Endothelial cell of umbilical vein (primary cell): ENCODE data around the gene SDSL.

Experiments used
- EZH2 ChIP-seq: IDR thresholded peaks from 2 replicates; pipeline ENCODE4 v1.6.1; 2012; ENCODE audit warnings: borderline replicate concordance, low read depth, mild to moderate bottlenecking, moderate library complexity, low read length, inconsistent platforms; ENCODE audit not compliant: severe bottlenecking
- POLR2A ChIP-seq: IDR thresholded peaks from 2 replicates; pipeline ENCODE4 v1.6.1; 2012; ENCODE audit warnings: low read depth, mild to moderate bottlenecking, control low read depth, low read length
- POLR2AphosphoS5 ChIP-seq: IDR thresholded peaks from 2 replicates; pipeline ENCODE4 v1.6.1; 2012; ENCODE audit warnings: low read depth, mild to moderate bottlenecking, control low read depth, low read length, moderate library complexity; ENCODE audit not compliant: insufficient read depth
- TF ChIP-seq, protein P1 (sequence below), 2 donors: IDR thresholded peaks; 1 replicate in 1 of 2; 2 replicates in 1 of 2; pipeline ENCODE4 v1.5.1; 2011; ENCODE audit warnings: low read length in 2 of 2, mild to moderate bottlenecking in 2 of 2, moderate library complexity in 2 of 2, control low read depth in 1 of 2, inconsistent platforms in 1 of 2, low read depth in 1 of 2; ENCODE audit not compliant: insufficient read depth in 1 of 2; ENCODE audit errors: extremely low read depth in 1 of 2

DNA sequence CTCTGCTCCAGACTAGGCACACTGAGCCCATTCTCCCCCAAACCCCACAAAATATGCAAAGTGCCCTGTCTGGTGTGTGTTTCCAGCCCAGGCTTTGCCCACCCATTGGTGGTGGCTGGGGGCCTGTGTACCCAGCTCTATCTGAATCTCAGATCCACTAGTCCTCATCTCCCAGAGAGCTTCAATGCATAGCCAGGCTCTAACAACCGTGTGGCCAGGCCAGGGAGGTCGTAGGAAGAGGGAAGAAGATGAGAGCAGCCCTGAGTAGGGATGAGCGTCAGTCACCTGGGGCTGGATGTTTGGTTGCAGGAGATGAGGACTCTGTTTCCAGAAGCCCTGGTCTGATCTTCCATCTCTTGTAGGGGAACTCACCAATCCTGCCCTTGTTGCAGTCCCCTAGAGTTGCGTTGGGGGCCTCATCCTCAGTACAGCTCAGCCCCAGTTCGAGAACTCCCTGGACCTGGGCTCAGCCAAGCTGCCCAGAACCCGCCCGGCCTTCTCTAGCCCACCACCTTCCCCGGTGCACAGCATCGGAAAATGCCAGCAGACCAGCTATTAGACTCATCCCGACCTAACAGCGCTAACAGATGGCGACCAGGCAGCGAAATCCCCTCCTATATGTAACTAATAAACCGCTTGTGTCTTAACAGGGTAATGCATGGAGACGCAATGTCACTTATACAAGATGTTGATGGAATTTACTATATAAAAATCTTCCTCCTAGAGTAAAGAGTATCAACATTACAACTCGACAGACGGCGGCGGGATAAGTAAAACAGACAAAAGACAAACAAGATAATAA, 52.7 kb downstream of the SDSL start:
- TF ChIP-seq POLR2A (no peak), EZH2 (no peak), POLR2AphosphoS5 (no peak)
- TF ChIP-seq, protein P1, sequence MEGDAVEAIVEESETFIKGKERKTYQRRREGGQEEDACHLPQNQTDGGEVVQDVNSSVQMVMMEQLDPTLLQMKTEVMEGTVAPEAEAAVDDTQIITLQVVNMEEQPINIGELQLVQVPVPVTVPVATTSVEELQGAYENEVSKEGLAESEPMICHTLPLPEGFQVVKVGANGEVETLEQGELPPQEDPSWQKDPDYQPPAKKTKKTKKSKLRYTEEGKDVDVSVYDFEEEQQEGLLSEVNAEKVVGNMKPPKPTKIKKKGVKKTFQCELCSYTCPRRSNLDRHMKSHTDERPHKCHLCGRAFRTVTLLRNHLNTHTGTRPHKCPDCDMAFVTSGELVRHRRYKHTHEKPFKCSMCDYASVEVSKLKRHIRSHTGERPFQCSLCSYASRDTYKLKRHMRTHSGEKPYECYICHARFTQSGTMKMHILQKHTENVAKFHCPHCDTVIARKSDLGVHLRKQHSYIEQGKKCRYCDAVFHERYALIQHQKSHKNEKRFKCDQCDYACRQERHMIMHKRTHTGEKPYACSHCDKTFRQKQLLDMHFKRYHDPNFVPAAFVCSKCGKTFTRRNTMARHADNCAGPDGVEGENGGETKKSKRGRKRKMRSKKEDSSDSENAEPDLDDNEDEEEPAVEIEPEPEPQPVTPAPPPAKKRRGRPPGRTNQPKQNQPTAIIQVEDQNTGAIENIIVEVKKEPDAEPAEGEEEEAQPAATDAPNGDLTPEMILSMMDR (IDR thresholded peaks at IDR 0.05; ENCODE audit: extremely low read depth in 1 of 2, insufficient read depth in 1 of 2, low read depth in 1 of 2, low read length in 2 of 2), result no peak
